HepG2 (cell line): ENCODE results near the gene COL13A1. TPM values are rescaled to one million over a fixed set of nuclear protein-coding genes. Genes with fewer than 3 reads are reported as not detected.

Experiments
- ATAC-seq: fragments of 200-7000 bp; cut with Tn5 transposase; 3 replicates; pipeline ENCODE4 v1.9.1; 2020; ENCODE audit warnings: mild to moderate bottlenecking, moderate library complexity
- BruUV-seq: library from RNA; stranded (reverse); fragments of 400-500 nt; replicated peaks from 2 replicates; lab custom pipeline; 2021; lab: Mats Ljungman, UMichigan
- CTCF ChIA-PET: fragments of 300-600 bp; formaldehyde crosslinking; extraction: SDS; loops from one replicate; lab custom pipeline; 2021; ENCODE audit warnings: low total read pairs, inconsistent platforms, low intra/inter-chr PET ratio; lab: Yijun Ruan, JAX
- POLR2A ChIA-PET: fragments of 350-600 bp; sonication (Branson Sonifier 250); formaldehyde crosslinking; loops from one replicate; lab custom pipeline; 2020; ENCODE audit warnings: antibody characterized with exemption, inconsistent platforms; lab: Yijun Ruan, JAX
- DNase-seq: peaks from one replicate; pipeline ENCODE4 v3.0.0-alpha.2; 2015; ENCODE audit warnings: low spot score
- FAIRE-seq: peaks from 3 replicates; lab custom pipeline; 2011; peaks lifted over from hg19 to GRCh38; lab: Jason Lieb, UNC
- H2AFZ ChIP-seq: one replicate; pipeline ENCODE4 v1.6.1; 2011; ENCODE audit warnings: low read length, inconsistent platforms
- H3K27ac ChIP-seq: fragments of 300-600 bp; 3 replicates; pipeline ENCODE4 v1.8.0; 2011; ENCODE audit warnings: mixed run types, mild to moderate bottlenecking, mixed read lengths, low read length, inconsistent platforms; ENCODE audit not compliant: insufficient read depth; ENCODE audit errors: extremely low read length
- H3K27me3 ChIP-seq, 2 experiments: fragments of 200-600 bp in 1 of 2; 2 replicates in 1 of 2; 3 replicates in 1 of 2; pipeline versions ENCODE4 v1.6.0 to v1.8.0; 2011; ENCODE audit warnings: low read length in 2 of 2, mild to moderate bottlenecking in 2 of 2, moderate library complexity in 2 of 2, inconsistent platforms in 1 of 2; ENCODE audit not compliant: insufficient read depth in 2 of 2, control insufficient read depth in 1 of 2
- H3K36me3 ChIP-seq, 2 experiments: fragments of 200-600 bp in 1 of 2; replicated peaks in 1 of 2; 2 replicates in 1 of 2; 3 replicates in 1 of 2; pipeline versions ENCODE4 v1.5.1 to v1.8.0; 2011; ENCODE audit warnings: low read length in 2 of 2, inconsistent platforms in 1 of 2; ENCODE audit not compliant: insufficient read depth in 2 of 2, control insufficient read depth in 1 of 2
- H3K4me1 ChIP-seq: 2 replicates; pipeline ENCODE4 v1.5.1; 2012; ENCODE audit warnings: low read length, inconsistent platforms; ENCODE audit not compliant: insufficient read depth
- H3K4me2 ChIP-seq: 2 replicates; pipeline ENCODE4 v1.6.0; 2011; ENCODE audit warnings: low read depth, low read length, inconsistent platforms
- H3K4me3 ChIP-seq, 3 experiments: fragments of 200-600 bp in 1 of 3; sonication (generic), shearing (Covaris generic) in 1 of 3; replicated peaks in 1 of 3; 2 replicates each; pipeline ENCODE4 v1.5.1; 2011 to 2016; ENCODE audit warnings: low read length in 3 of 3, inconsistent platforms in 2 of 3, low read depth in 2 of 3, mild to moderate bottlenecking in 2 of 3, control low read depth in 1 of 3, mixed read lengths in 1 of 3; ENCODE audit not compliant: insufficient read depth in 1 of 3
- H3K79me2 ChIP-seq: one replicate; pipeline ENCODE4 v1.6.1; 2011; ENCODE audit warnings: low read length, inconsistent platforms; ENCODE audit not compliant: insufficient read depth
- H3K9ac ChIP-seq: 2 replicates; pipeline ENCODE4 v1.6.0; 2011; ENCODE audit warnings: mild to moderate bottlenecking, low read depth, low read length, inconsistent platforms; ENCODE audit not compliant: insufficient read depth
- H3K9me3 ChIP-seq: 2 replicates; pipeline ENCODE4 v1.5.1; 2012; ENCODE audit warnings: mild to moderate bottlenecking, low read length
- H4K20me1 ChIP-seq: 2 replicates; pipeline ENCODE4 v1.6.0; 2011; ENCODE audit warnings: inconsistent platforms, mild to moderate bottlenecking, low read length, moderate library complexity; ENCODE audit not compliant: insufficient read depth
- CENPBD1 ChIP-seq: sonication (generic); formaldehyde crosslinking; IDR thresholded peaks from 2 replicates; pipeline ENCODE4 v1.8.0; 2022; ENCODE audit warnings: missing genetic modification reagents, low read depth, mild to moderate bottlenecking, borderline replicate concordance
- EP300 ChIP-seq, 3 experiments: sonication (generic) in 1 of 3; formaldehyde crosslinking in 1 of 3; IDR thresholded peaks; 2 replicates each; pipeline versions ENCODE4 v1.5.1 to v1.6.1; 2011 to 2020; ENCODE audit warnings: low read depth in 2 of 3, low read length in 2 of 3, borderline replicate concordance in 1 of 3, improper control_type of control experiment in 1 of 3, mild to moderate bottlenecking in 1 of 3, missing genetic modification reagents in 1 of 3, moderate library complexity in 1 of 3
- FIP1L1 ChIP-seq: fragments of 200-400 bp; formaldehyde crosslinking; IDR thresholded peaks from 2 replicates; pipeline ENCODE4 v1.6.1; 2018; ENCODE audit warnings: low read depth, mild to moderate bottlenecking, low read length, moderate library complexity, borderline replicate concordance; ENCODE audit not compliant: insufficient read depth
- IKZF1 ChIP-seq: fragments of 450-650 bp; IDR thresholded peaks from 2 replicates; pipeline ENCODE4 v1.7.1; 2016
- KDM3A ChIP-seq: IDR thresholded peaks from 2 replicates; pipeline ENCODE4 v1.6.1; 2018; ENCODE audit warnings: low read depth, missing compliant biosample characterization
- NFKB2 ChIP-seq: sonication (generic); formaldehyde crosslinking; IDR thresholded peaks from 2 replicates; pipeline ENCODE4 v1.4.0; 2020; ENCODE audit warnings: missing genetic modification reagents, borderline replicate concordance
- NR2F2 ChIP-seq: IDR thresholded peaks from 2 replicates; pipeline ENCODE4 v1.6.1; 2012; ENCODE audit warnings: low read depth, inconsistent platforms, borderline replicate concordance
- NR3C1 ChIP-seq: sonication (generic); formaldehyde crosslinking; IDR thresholded peaks from 2 replicates; pipeline ENCODE4 v1.4.0; 2020; ENCODE audit warnings: missing genetic modification reagents
- RFXAP ChIP-seq: sonication (generic); formaldehyde crosslinking; IDR thresholded peaks from 2 replicates; pipeline ENCODE4 v1.4.0; 2020; ENCODE audit warnings: missing genetic modification reagents, borderline replicate concordance
- TAF15 ChIP-seq: fragments of 200-400 bp; formaldehyde crosslinking; IDR thresholded peaks from one replicate; pipeline ENCODE4 v1.6.1; 2018; ENCODE audit warnings: mild to moderate bottlenecking, low read depth, low read length; ENCODE audit not compliant: poor library complexity, severe bottlenecking
- ZKSCAN5 ChIP-seq: sonication (generic); formaldehyde crosslinking; IDR thresholded peaks from 2 replicates; pipeline ENCODE4 v1.5.1; 2020; ENCODE audit warnings: mild to moderate bottlenecking, missing genetic modification reagents
- ZNF572 ChIP-seq: sonication (generic); formaldehyde crosslinking; IDR thresholded peaks from 2 replicates; pipeline ENCODE4 v1.5.1; 2020; ENCODE audit warnings: mild to moderate bottlenecking, missing genetic modification reagents
- ZSCAN22 ChIP-seq: sonication (generic); formaldehyde crosslinking; IDR thresholded peaks from 2 replicates; pipeline ENCODE4 v1.4.0; 2020; ENCODE audit warnings: mild to moderate bottlenecking, missing genetic modification reagents
- WGBS: methylation state at CpG from one replicate; pipeline ENCODE4 v1.1.6; 2017; ENCODE audit warnings: low lambda C conversion rate; 5-methylcytosine and 5-hydroxymethylcytosine counted together
- in situ Hi-C: cut with HindIII; loops from 2 replicates; pipeline ENCODE4 v1.10.0; 2017; ENCODE audit warnings: low pct_unique_long_range_greater_than_20kb; ENCODE audit not compliant: extremely low pct_ligation_motif_present
- intact Hi-C: fragments of 100-400 bp; cut with micrococcal nuclease; formaldehyde crosslinking; loops from one replicate; pipeline ENCODE4 v1.10.0; 2022; ENCODE audit not compliant: unreplicated experiment
- polyA plus RNA-seq, 8 experiments: library from polyadenylated mRNA; depleted of rRNA in 3 of 8; stranded (reverse) in 7 of 8; unstranded in 1 of 8; fragments of >200 nt; fragmentation: Illumina TruSeq in 4 of 8; extraction: Trizol in 4 of 8; gene quantifications; 2 replicates each; pipeline versions ENCODE4 v1.2.1 to v1.2.3, GENCODE V29; 2011 to 2016; ENCODE audit warnings: low read depth in 4 of 8, missing spikeins in 1 of 8, mixed read lengths in 1 of 8; ENCODE audit not compliant: insufficient read depth in 1 of 8
- total RNA-seq, 5 experiments: library from RNA; depleted of rRNA; stranded (reverse); fragments of >200 nt; fragmentation: Illumina TruSeq; extraction: Trizol; gene quantifications; 2 replicates each; pipeline ENCODE4 v1.2.3, GENCODE V29; 2016; ENCODE audit warnings: low read depth in 1 of 5
- TF ChIP-seq, protein P1 (sequence below): fragments of 450-650 bp; IDR thresholded peaks from 2 replicates; pipeline ENCODE4 v1.6.1; 2017; ENCODE audit warnings: mild to moderate bottlenecking
- TF ChIP-seq, protein P2 (sequence below), 2 experiments: sonication (generic) in 1 of 2; formaldehyde crosslinking in 1 of 2; IDR thresholded peaks; 2 replicates each; pipeline versions ENCODE4 v1.4.0 to v1.6.1; 2016 to 2020; ENCODE audit warnings: borderline replicate concordance in 1 of 2, low read depth in 1 of 2, mild to moderate bottlenecking in 1 of 2, missing genetic modification reagents in 1 of 2

Gene COL13A1
- total and polyA plus RNA-seq, 2 of the 13 experiments (the other 11 are each of a cell fraction or from before 2014, with no cell fraction given), result 0.07 TPM; not detected in 1

- no TSS peak for BruUV-seq
- Histone ChIP-seq H3K27me3 (peaks cover 2 to 31% of the 10 kb centered on the region in 2 experiments; a peak in 3 of 5 replicates), H3K4me1 (no peaks in the 10 kb centered on the region), H3K9ac (no peak overlapping the region), H2AFZ (no peak overlapping the region), H3K27ac (no peak overlapping the region), H3K4me2 (no peak overlapping the region), H3K4me3 (no peak overlapping the region), H3K36me3 (no peaks in the 10 kb centered on the region), H3K9me3 (no peaks in the 10 kb centered on the region), H4K20me1 (no peaks in the 10 kb centered on the region), H3K79me2 (no peaks in the 10 kb centered on the region)
- 39% methylated on average over 6 of the region's 9 CpGs for WGBS
- DNase-seq (no peak), FAIRE-seq (no peak), ATAC-seq (no peak)
- CTCF ChIA-PET, result no interaction called here
- POLR2A ChIA-PET, result no interaction called here
- intact Hi-C loops (no loop called here), in situ Hi-C loops (no loop called here)
- TF ChIP-seq, protein P1, sequence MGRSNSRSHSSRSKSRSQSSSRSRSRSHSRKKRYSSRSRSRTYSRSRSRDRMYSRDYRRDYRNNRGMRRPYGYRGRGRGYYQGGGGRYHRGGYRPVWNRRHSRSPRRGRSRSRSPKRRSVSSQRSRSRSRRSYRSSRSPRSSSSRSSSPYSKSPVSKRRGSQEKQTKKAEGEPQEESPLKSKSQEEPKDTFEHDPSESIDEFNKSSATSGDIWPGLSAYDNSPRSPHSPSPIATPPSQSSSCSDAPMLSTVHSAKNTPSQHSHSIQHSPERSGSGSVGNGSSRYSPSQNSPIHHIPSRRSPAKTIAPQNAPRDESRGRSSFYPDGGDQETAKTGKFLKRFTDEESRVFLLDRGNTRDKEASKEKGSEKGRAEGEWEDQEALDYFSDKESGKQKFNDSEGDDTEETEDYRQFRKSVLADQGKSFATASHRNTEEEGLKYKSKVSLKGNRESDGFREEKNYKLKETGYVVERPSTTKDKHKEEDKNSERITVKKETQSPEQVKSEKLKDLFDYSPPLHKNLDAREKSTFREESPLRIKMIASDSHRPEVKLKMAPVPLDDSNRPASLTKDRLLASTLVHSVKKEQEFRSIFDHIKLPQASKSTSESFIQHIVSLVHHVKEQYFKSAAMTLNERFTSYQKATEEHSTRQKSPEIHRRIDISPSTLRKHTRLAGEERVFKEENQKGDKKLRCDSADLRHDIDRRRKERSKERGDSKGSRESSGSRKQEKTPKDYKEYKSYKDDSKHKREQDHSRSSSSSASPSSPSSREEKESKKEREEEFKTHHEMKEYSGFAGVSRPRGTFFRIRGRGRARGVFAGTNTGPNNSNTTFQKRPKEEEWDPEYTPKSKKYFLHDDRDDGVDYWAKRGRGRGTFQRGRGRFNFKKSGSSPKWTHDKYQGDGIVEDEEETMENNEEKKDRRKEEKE, result no peak
- TF ChIP-seq TAF15, result no peak
- TF ChIP-seq KDM3A, result no peak
- no peak for TF ChIP-seq ZNF572 (CRISPR knock-in tag)
- no peak for TF ChIP-seq CENPBD1
- TF ChIP-seq RFXAP (CRISPR knock-in tag), result no peak
- TF ChIP-seq ZSCAN22 (CRISPR knock-in tag), result no peak
- no peak for TF ChIP-seq ZKSCAN5 (CRISPR knock-in tag)
- TF ChIP-seq, protein P2, sequence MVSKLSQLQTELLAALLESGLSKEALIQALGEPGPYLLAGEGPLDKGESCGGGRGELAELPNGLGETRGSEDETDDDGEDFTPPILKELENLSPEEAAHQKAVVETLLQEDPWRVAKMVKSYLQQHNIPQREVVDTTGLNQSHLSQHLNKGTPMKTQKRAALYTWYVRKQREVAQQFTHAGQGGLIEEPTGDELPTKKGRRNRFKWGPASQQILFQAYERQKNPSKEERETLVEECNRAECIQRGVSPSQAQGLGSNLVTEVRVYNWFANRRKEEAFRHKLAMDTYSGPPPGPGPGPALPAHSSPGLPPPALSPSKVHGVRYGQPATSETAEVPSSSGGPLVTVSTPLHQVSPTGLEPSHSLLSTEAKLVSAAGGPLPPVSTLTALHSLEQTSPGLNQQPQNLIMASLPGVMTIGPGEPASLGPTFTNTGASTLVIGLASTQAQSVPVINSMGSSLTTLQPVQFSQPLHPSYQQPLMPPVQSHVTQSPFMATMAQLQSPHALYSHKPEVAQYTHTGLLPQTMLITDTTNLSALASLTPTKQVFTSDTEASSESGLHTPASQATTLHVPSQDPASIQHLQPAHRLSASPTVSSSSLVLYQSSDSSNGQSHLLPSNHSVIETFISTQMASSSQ (IDR thresholded peaks at IDR 0.05; ENCODE audit: low read depth), result no peak
- TF ChIP-seq, protein P2 (CRISPR knock-in tag; IDR thresholded peaks at IDR 0.05; ENCODE audit: borderline replicate concordance), result no peak
- no peak for TF ChIP-seq NFKB2
- TF ChIP-seq NR2F2, result no peak
- TF ChIP-seq IKZF1, result no peak
- TF ChIP-seq NR3C1 (CRISPR knock-in tag), result no peak
- TF ChIP-seq FIP1L1, result no peak
- TF ChIP-seq EP300 (IDR thresholded peaks at IDR 0.05; ENCODE audit: low read depth in 2 of 2, low read length in 2 of 2), result no peak
- TF ChIP-seq EP300 (CRISPR knock-in tag; IDR thresholded peaks at IDR 0.05; ENCODE audit: borderline replicate concordance), result no peak
These were observed 95.7 kb downstream of the COL13A1 start for GRCh38 chr10:69897432-69897831.
